K562 (cell line): Measurements from ENCODE around the gene RABEPK. TPM values are rescaled to one million over a fixed set of nuclear protein-coding genes. Genes with fewer than 3 reads are reported as not detected.

Experiments used
- E2F3 ChIP-seq: fragments of 250-450 bp; sonication (Bioruptor Pico); IDR thresholded peaks from 2 replicates; pipeline ENCODE4 v1.4.0; 2020; ENCODE audit warnings: mild to moderate bottlenecking
- E4F1 ChIP-seq: fragments of 250-450 bp; sonication (Bioruptor Pico); IDR thresholded peaks from 2 replicates; pipeline ENCODE4 v1.5.0; 2021; ENCODE audit warnings: mild to moderate bottlenecking, borderline replicate concordance
- MAZ ChIP-seq, 2 experiments: fragments of 450-650 bp in 1 of 2; sonication (generic) in 1 of 2; formaldehyde crosslinking; IDR thresholded peaks in 1 of 2; conservative IDR thresholded peaks in 1 of 2; 2 replicates each; pipeline versions ENCODE4 v1.4.0 to v1.5.0; 2020; ENCODE audit warnings: mild to moderate bottlenecking in 1 of 2, missing genetic modification reagents in 1 of 2
- MEF2A ChIP-seq: IDR thresholded peaks from 2 replicates; pipeline ENCODE4 v1.6.1; 2011; ENCODE audit warnings: low read depth, mild to moderate bottlenecking, low read length, moderate library complexity; ENCODE audit not compliant: control insufficient read depth
- NCOA2 ChIP-seq, 2 experiments: fragments of 450-650 bp; IDR thresholded peaks; 2 replicates each; pipeline ENCODE4 v1.6.1; 2018; ENCODE audit warnings: mild to moderate bottlenecking in 2 of 2, moderate library complexity in 1 of 2; ENCODE audit not compliant: partially characterized antibody in 2 of 2
- NFIC ChIP-seq: fragments of 450-650 bp; IDR thresholded peaks from 2 replicates; pipeline ENCODE4 v1.6.1; 2017; ENCODE audit warnings: mild to moderate bottlenecking, inconsistent platforms
- PCBP1 ChIP-seq: fragments of 200-400 bp; formaldehyde crosslinking; IDR thresholded peaks from 2 replicates; pipeline ENCODE4 v1.6.1; 2018; ENCODE audit warnings: mild to moderate bottlenecking, low read depth, low read length; ENCODE audit not compliant: poor library complexity, severe bottlenecking
- SOX6 ChIP-seq: fragments of 450-650 bp; IDR thresholded peaks from 2 replicates; pipeline ENCODE4 v1.6.1; 2014; ENCODE audit warnings: mild to moderate bottlenecking
- TAF15 ChIP-seq: fragments of 200-400 bp; formaldehyde crosslinking; IDR thresholded peaks from 2 replicates; pipeline ENCODE4 v1.6.1; 2017; ENCODE audit warnings: mild to moderate bottlenecking, low read depth, low read length, moderate library complexity
- UBTF ChIP-seq, 2 experiments: IDR thresholded peaks; 2 replicates each; pipeline ENCODE4 v1.6.1; 2012; ENCODE audit warnings: improper control_type of control experiment in 2 of 2, low read depth in 2 of 2, low read length in 2 of 2, borderline replicate concordance in 1 of 2
- USF2 ChIP-seq: sonication (generic); formaldehyde crosslinking; IDR thresholded peaks from 2 replicates; pipeline ENCODE4 v1.5.0; 2020; ENCODE audit warnings: missing genetic modification reagents
- ZHX1 ChIP-seq: fragments of 150-350 bp; conservative IDR thresholded peaks from 2 replicates; pipeline ENCODE4 v1.6.1; 2014; ENCODE audit warnings: low read length
- ZNF133 ChIP-seq: fragments of 250-450 bp; sonication (Bioruptor Pico); IDR thresholded peaks from 2 replicates; pipeline ENCODE4 v1.4.0; 2020; ENCODE audit warnings: mild to moderate bottlenecking
- ZNF311 ChIP-seq: fragments of 250-450 bp; sonication (Bioruptor Pico); IDR thresholded peaks from 2 replicates; pipeline ENCODE4 v1.4.0; 2020; ENCODE audit warnings: mild to moderate bottlenecking, moderate library complexity
- ZNF511 ChIP-seq: sonication (generic); formaldehyde crosslinking; IDR thresholded peaks from 2 replicates; pipeline ENCODE4 v1.8.0; 2022; ENCODE audit warnings: mild to moderate bottlenecking, missing genetic modification reagents
- ZNF644 ChIP-seq: fragments of 200-800 bp; sonication (Bioruptor generic); IDR thresholded peaks from 2 replicates; pipeline ENCODE4 v1.6.1; 2016; ENCODE audit warnings: low read depth, missing genetic modification characterization, missing compliant biosample characterization
- ZNF77 ChIP-seq: fragments of 250-450 bp; sonication (Bioruptor Pico); IDR thresholded peaks from 2 replicates; pipeline ENCODE4 v1.5.0; 2020
- polyA plus RNA-seq, 8 experiments: library from polyadenylated mRNA; depleted of rRNA in 4 of 8; stranded (reverse) in 5 of 8; unstranded in 3 of 8; fragments of >200 nt; fragmentation: Nextera tagmentation in 2 of 8; fragmentation: Illumina TruSeq in 1 of 8; extraction: Ambion mirVana in 2 of 8; extraction: Trizol in 1 of 8; gene quantifications; 2 replicates each; pipeline versions ENCODE4 v1.2.1 to v1.2.3, GENCODE V29; 2011 to 2014; ENCODE audit warnings: inconsistent platforms in 1 of 8, missing spikeins in 1 of 8
- total RNA-seq, 7 experiments: library from RNA; depleted of rRNA in 6 of 7; stranded (reverse); fragments of >200 nt in 6 of 7; fragmentation: Illumina TruSeq in 2 of 7; extraction: Trizol in 2 of 7; gene quantifications; 2 replicates each; pipeline versions ENCODE4 v1.2.1 to v1.2.3, GENCODE V29; 2011 to 2021; ENCODE audit warnings: low replicate concordance in 1 of 7

The RABEPK gene
- total and polyA plus RNA-seq, 9 of the 15 experiments (the other 6 are each of a cell fraction or from before 2014, with no cell fraction given) = 38.3 to 113 (median 52.8) TPM

- no peak for TF ChIP-seq ZNF133 (CRISPR knock-in tag)
- peak; percentile 59; the same call in 1 of the 2 replicates for TF ChIP-seq MEF2A
- 0 out of 2 replicates have a peak, but pooled peaks have one; percentile 41 for TF ChIP-seq ZHX1
- TF ChIP-seq ZNF77 (CRISPR knock-in tag) = 0 out of 2 replicates have a peak, but pooled peaks have one; percentile 47
- no peak for TF ChIP-seq NCOA2 (IDR thresholded peaks at IDR 0.05; ENCODE audit: partially characterized antibody in 2 of 2)
- TF ChIP-seq SOX6 = no peak
- TF ChIP-seq E4F1 (CRISPR knock-in tag) = no peak
- TF ChIP-seq ZNF311 = no peak
- no peak for TF ChIP-seq UBTF (IDR thresholded peaks at IDR 0.05; ENCODE audit: borderline replicate concordance in 1 of 2, low read depth in 2 of 2, low read length in 2 of 2)
- TF ChIP-seq NFIC = no peak
- TF ChIP-seq ZNF511 (CRISPR knock-in tag) = peak; percentile 97; the same call in 1 of the 2 replicates
- peak; percentile 99 for TF ChIP-seq PCBP1
- TF ChIP-seq MAZ (CRISPR knock-in tag; conservative IDR thresholded peaks at IDR 0.05 in 1 of 2, IDR thresholded peaks at IDR 0.05 in 1 of 2) = peak; percentile 80 to 84
- peak; percentile 50; the same call in 1 of the 2 replicates for TF ChIP-seq ZNF644 (tag)
- no peak for TF ChIP-seq TAF15
- peak; percentile 6; the same call in 1 of the 2 replicates for TF ChIP-seq E2F3 (CRISPR knock-in tag)
- no peak for TF ChIP-seq USF2 (CRISPR knock-in tag)
Observed at GRCh38 chr9:125241000-125241862, 40.9 kb downstream of the RABEPK start, which contains the start of gene HSPA5 (continued).
